Stimulated activated CD8-positive, alpha-beta memory T cell treated with anti-CD3 and anti-CD28 coated beads, Interleukin-4, amount 100 ng/mL, for 1 hour (primary cell): ENCODE results near the gene NOXO1.
A peak's percentile ranks its signal among the peaks of the same experiment; 100 is the strongest.
"Not testable (repeated sequence)": the region's sequence is repeated elsewhere in the genome, so short reads cannot be mapped to it uniquely, and the experiment has no call there.

ENCODE experiments used
- DNase-seq, 2 donors: peaks; one replicate each; pipeline ENCODE4 v3.0.0-alpha.2; 2020; ENCODE audit warnings: low read depth in 2 of 2, low spot score in 1 of 2

Gene NOXO1

DNA sequence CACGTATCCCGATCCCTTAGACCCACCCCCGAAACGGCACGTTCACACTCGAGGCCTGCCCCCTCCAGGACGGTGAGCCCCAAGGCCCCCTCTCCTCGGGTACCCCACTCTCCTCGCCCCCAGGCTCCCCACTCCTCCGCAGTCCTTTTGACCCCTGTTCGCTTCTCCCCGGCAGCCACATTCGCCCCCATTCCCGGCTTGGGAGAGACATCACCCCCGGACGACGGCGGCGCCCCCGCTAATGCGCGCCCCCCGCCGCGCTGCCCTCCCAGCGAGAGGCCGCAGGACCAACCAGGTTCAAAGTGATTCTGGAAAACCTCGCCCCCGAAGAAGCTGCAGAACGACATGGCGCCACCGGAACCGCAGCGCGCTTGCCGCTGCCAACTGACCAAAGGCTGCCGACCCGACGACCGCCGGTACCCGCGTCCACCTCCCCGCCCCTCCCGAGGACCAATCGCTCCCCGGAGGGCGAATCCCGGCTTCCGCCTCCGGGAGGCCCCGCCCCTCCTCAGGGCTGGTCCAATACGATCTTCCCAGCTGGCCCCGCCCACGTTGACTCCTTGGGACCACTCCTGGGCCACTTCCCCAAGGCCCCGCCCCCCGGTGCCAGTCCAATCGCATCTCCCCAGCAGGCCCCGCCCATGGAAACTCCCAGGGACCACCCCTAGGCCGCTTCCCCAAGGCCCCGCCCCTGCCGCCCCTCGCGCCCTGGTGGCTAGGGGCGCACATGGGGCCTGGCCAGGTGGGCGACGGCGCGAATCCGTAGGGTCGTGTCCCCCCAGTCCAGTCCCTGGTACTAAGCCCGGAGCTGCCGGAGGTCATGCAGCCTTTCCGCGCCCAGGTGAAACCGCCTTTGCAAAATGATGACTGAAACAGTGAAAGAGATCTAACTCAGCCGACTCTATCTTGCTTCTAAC lies 38.2 kb downstream of the NOXO1 start, which contains the start of gene MSRB1:
Gene MSRB1, minus strand, starts transcription at position 390 of the 917 bp plus-strand sequence. Its CDS starts 43 bp downstream, at position 347.
- DNase-seq = peak; percentile 98

DNA sequence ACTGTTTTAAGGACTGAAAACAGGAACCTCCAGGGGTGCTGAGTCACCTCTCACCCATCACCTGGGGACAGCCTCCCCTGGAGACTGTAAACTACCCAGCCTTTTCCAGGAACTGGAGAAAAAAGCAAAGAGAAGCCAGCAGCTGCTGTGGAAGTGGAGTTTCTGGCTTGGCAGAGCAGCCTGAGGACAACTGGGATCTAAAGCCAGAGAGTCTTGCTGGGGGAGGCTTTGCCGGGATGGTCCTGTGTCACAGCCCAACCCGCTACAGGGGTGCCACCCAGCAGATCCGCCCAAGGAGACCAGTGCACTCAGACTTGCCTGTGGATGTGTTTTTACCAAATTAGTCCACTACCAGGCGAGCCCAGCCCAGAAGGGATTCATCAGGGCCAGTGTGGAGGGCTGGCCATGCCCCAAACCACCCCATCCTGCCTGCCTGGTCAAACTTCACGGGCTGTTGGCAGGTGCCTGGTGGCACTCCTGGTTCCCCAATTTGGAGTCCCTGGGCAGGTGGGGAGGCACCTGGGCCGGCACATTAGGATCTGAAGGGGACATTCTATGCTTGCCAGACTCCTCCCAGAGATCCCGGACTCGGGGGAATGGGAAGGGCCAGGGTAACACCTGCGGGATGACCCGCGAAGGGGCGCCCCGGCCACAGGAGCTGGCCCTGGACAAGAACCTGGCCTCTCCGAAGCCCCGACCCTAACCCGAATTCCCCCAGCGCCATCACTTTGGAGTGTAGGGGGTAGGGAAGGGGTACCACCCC lies 39.0 kb downstream of the NOXO1 start:
- DNase-seq = no peak

DNA sequence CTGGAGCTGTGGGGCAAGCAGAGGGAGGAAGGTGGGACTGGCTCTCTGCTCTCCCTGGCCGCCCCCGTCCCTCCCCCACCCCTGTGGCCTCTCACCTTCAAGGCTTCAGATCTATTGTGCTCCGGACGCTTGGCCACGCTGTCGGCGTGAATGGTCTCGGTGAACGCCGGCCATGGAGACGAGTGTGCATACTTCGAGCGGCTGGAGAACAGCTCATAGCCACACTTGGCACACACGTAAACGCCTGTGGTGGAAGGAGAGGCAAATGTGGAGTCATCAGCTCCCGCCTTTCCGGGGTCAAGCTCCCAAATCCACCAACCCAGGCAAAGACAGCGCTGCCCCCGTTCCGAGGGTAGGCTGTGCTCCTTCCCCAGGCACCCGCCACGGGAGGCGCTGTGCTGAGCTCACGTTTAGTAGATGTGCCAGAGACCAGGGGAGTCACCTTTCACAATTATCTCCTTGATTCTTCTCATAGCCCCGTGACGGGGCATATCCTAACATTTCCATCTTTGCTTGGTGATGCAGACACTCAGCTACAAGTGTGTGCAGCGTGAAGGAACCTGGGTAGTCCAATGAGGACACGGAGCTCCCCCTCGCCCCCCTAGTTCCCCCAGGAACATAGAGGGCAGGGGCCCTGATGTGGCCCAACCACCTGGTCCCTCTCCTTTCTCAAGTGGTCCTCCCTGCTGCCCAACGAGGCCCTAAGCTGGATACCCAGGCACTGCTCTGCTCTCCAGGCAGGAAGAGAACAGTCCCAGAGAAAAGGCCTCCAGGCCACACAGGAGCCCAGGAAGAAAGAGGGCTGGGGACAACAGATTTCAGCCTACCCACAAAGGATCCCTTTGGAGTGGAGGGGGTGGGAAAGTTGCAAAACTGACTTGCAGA lies 39.9 kb downstream of the NOXO1 start:
- no peak for DNase-seq

- DNase-seq = no peak
Measured at GRCh38 chr16:1940273-1941161, 40.8 kb downstream of the NOXO1 start.

DNA sequence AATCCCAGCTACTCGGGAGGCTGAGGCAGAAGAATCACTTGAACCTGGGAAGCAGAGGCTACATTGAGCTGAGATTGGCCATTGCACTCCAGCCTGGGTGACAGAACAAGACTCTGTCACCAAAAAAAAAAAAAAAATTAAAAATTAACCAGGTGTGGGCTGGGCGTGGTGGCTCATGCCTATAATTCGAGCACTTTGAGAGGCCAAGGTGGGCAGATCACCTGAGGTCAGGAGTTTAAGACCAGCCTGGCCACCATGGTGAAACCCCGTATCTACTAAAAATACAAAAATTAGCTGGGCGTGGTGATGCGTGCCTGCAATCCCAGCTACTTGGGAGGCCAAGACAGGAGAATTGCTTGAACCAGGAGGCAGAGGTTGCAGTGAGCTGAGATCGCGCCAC lies 41.4 kb downstream of the NOXO1 start:
- not testable (repeated sequence) for DNase-seq

GRCh38 chr16:1938910-1939309 lies 42.4 kb downstream of the NOXO1 start:
- DNase-seq = no peak

GRCh38 chr16:1938316-1938715 lies 43.0 kb downstream of the NOXO1 start:
- no peak for DNase-seq

- no peak for DNase-seq
Measured at GRCh38 chr16:1936945-1937479, 44.3 kb downstream of the NOXO1 start.

GRCh38 chr16:1933097-1933661 lies 48.1 kb downstream of the NOXO1 start:
- DNase-seq = no peak

- DNase-seq = no peak
Measured at GRCh38 chr16:1932050-1933028, 48.9 kb downstream of the NOXO1 start.

DNA sequence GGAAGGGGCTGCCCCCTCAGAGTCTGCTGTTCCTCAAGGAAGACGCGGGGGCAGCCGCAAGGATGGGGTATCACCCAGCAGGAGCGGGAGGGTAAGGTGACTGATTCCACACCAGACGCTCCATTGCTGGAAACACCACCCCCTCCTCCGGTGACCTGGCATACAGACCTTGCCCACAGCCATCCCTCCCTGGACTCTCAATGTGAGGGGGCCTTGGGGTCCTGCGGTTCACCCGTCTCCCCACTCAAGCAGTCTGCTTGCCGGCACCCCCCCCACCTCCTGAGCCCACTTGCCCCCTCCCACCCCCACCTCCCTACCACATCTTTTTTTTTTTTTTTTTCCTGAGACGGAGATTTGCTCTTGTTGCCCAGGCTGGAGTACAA lies 50.9 kb downstream of the NOXO1 start:
- no peak for DNase-seq

- peak; percentile 84 to 90 for DNase-seq
Measured at GRCh38 chr16:1929578-1930337, 51.5 kb downstream of the NOXO1 start.

GRCh38 chr16:1929105-1929504 lies 52.2 kb downstream of the NOXO1 start:
- no peak for DNase-seq
